ENCODE measurements around the gene SLC9A1.
"Not testable (repeated sequence)": the region's sequence is repeated elsewhere in the genome, so short reads cannot be mapped to it uniquely, and the experiment has no call there.

The SLC9A1 gene

DNA sequence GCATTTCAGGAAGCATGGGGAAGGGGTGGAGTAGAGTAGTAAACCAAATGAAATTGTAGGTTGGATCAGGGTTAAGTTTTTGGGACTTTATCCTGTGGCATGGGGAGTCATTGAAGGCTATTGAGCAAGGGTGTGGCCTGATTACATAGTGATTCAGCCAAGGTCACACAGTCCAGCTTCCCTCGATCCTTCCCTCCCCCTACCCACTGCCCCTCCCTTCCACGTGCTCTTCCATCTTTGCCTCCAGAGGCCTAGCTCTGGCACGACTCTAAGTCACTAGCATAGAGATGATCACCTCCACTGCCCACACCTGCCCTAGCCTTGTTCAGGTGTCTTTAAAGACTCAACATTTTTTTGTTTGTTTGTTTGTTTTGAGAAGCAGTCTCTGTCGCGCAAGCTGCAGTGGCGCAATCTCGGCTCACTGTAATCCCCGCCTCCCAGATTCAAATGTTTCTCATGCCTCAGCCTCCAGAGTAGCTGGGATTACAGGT, 37.2 kb upstream of the SLC9A1 start:
- Histone ChIP-seq H4K20me1 (ENCODE audit: insufficient read depth, low read length) (no peaks in the 10 kb centered on the region), H3K9ac (ENCODE audit: low read length) (no peak overlapping the region), H3K4me3 (ENCODE audit: low read length) (no peak overlapping the region), H2AFZ (ENCODE audit: low read depth, low read length) (no peak overlapping the region), H3K4me2 (ENCODE audit: low read length) (no peak overlapping the region), H3K36me3 (replicated peaks; ENCODE audit: low read depth, low read length) (no peaks in the 10 kb centered on the region), H3K79me2 (ENCODE audit: low read length) (no peaks in the 10 kb centered on the region), H3K9me3 (ENCODE audit: insufficient read depth, low read length) (no peaks in the 10 kb centered on the region), H3K27me3 (ENCODE audit: low read depth, low read length) (no peaks in the 10 kb centered on the region), H3K27ac (ENCODE audit: low read length) (no peak overlapping the region), H3K4me1 (ENCODE audit: low read length) (no peaks in the 10 kb centered on the region; the same call in 1 of the 2 replicates)
- TF ChIP-seq, protein P1, sequence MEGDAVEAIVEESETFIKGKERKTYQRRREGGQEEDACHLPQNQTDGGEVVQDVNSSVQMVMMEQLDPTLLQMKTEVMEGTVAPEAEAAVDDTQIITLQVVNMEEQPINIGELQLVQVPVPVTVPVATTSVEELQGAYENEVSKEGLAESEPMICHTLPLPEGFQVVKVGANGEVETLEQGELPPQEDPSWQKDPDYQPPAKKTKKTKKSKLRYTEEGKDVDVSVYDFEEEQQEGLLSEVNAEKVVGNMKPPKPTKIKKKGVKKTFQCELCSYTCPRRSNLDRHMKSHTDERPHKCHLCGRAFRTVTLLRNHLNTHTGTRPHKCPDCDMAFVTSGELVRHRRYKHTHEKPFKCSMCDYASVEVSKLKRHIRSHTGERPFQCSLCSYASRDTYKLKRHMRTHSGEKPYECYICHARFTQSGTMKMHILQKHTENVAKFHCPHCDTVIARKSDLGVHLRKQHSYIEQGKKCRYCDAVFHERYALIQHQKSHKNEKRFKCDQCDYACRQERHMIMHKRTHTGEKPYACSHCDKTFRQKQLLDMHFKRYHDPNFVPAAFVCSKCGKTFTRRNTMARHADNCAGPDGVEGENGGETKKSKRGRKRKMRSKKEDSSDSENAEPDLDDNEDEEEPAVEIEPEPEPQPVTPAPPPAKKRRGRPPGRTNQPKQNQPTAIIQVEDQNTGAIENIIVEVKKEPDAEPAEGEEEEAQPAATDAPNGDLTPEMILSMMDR (IDR thresholded peaks at IDR 0.05; ENCODE audit: low read depth, low read length), result no peak
- no peak for TF ChIP-seq EZH2phosphoT487 (IDR thresholded peaks at IDR 0.05; ENCODE audit: low read depth)

DNA sequence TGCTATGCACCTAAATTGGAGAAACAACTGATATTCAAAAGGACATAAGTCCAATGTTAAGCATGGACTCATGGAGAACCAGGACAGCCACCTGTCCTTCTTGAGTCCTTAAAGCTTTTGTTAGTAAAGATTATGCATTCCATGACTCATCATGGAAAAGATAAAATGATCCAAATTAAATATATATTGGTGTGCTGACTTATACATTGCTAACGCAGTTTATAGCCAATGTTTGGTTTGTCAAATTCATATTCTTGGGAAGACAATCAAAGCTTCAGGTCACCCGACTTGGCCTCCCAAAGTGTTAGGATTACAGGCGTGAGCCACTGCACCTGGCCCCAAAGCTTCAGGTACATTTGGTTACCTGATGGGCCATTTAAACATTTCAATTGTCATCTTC, 29.7 kb upstream of the SLC9A1 start:
- H3K9ac ChIP-seq (ENCODE audit: low read length); H3K27ac ChIP-seq (ENCODE audit: low read length); H3K36me3 ChIP-seq (replicated peaks; ENCODE audit: low read depth, low read length); H3K27me3 ChIP-seq (ENCODE audit: low read depth, low read length); H3K4me3 ChIP-seq (ENCODE audit: low read length); H3K79me2 ChIP-seq (ENCODE audit: low read length); H3K9me3 ChIP-seq (ENCODE audit: insufficient read depth, low read length); H2AFZ ChIP-seq (ENCODE audit: low read depth, low read length); H3K4me2 ChIP-seq (ENCODE audit: low read length); H4K20me1 ChIP-seq (ENCODE audit: insufficient read depth, low read length); H3K4me1 ChIP-seq (ENCODE audit: low read length): not testable (repeated sequence)

DNA sequence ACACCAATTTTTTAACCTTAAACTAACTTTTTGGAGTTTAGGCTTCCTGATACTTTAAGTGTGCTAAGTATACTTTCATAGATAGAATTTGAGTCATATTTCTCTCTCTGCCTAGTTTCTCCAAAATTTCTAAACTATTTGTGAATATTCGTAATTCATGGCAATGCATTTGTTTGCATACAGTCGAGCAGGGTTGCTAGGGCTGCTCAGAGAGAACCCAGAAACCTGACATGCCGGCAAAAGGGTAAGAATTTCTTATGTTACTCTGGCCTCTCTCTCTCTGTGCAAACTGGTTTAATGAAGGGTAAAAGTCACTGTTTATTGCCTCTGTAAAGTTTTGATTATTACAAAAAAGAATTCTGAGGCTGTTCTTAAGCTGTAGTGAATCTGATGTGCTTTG, 25.1 kb upstream of the SLC9A1 start:
- no peaks in the 10 kb centered on the region for H3K79me2 ChIP-seq (ENCODE audit: low read length)
- no peaks in the 10 kb centered on the region for H4K20me1 ChIP-seq (ENCODE audit: insufficient read depth, low read length)
- H3K27ac ChIP-seq (ENCODE audit: low read length), result no peak overlapping the region
- no peak overlapping the region for H3K4me3 ChIP-seq (ENCODE audit: low read length)
- H3K9ac ChIP-seq (ENCODE audit: low read length), result no peak overlapping the region
- TF ChIP-seq, protein P1 (IDR thresholded peaks at IDR 0.05; ENCODE audit: low read depth, low read length), result no peak
- TF ChIP-seq EZH2phosphoT487 (IDR thresholded peaks at IDR 0.05; ENCODE audit: low read depth), result no peak
- no peaks in the 10 kb centered on the region for H3K9me3 ChIP-seq (ENCODE audit: insufficient read depth, low read length)
- no peaks in the 10 kb centered on the region for H3K4me1 ChIP-seq (ENCODE audit: low read length)
- H3K36me3 ChIP-seq (replicated peaks; ENCODE audit: low read depth, low read length), result no peaks in the 10 kb centered on the region
- H3K4me2 ChIP-seq (ENCODE audit: low read length), result no peak overlapping the region
- no peaks in the 10 kb centered on the region for H3K27me3 ChIP-seq (ENCODE audit: low read depth, low read length)
- H2AFZ ChIP-seq (ENCODE audit: low read depth, low read length), result no peak overlapping the region

DNA sequence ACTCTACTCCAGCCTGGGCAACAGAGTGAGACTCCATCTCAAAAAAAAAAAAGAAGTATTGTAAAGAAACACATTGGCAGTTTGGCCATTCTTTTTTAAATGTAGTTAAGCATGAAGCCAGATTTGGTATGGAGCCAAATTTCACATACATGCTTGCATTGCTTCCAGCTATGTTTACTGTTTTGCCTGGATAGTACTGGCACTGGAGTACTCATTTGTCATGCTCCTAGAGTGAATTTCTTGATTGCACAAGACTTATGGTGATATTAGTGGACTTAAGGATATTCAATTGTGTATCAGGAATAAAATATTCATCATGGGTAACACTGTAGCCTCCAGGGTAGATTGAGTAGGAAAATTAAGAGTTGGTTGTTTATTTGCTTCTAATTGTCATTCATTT, 24.5 kb upstream of the SLC9A1 start:
- Histone ChIP-seq H3K79me2 (ENCODE audit: low read length) (no peaks in the 10 kb centered on the region), H3K36me3 (replicated peaks; ENCODE audit: low read depth, low read length) (no peaks in the 10 kb centered on the region), H3K9ac (ENCODE audit: low read length) (no peak overlapping the region), H3K4me3 (ENCODE audit: low read length) (no peak overlapping the region), H3K4me2 (ENCODE audit: low read length) (no peak overlapping the region), H2AFZ (ENCODE audit: low read depth, low read length) (no peak overlapping the region), H3K4me1 (ENCODE audit: low read length) (no peaks in the 10 kb centered on the region), H3K9me3 (ENCODE audit: insufficient read depth, low read length) (no peaks in the 10 kb centered on the region), H4K20me1 (ENCODE audit: insufficient read depth, low read length) (no peaks in the 10 kb centered on the region), H3K27me3 (ENCODE audit: low read depth, low read length) (no peaks in the 10 kb centered on the region), H3K27ac (ENCODE audit: low read length) (no peak overlapping the region)
- TF ChIP-seq, protein P1 (IDR thresholded peaks at IDR 0.05; ENCODE audit: low read depth, low read length), result no peak
- no peak for TF ChIP-seq EZH2phosphoT487 (IDR thresholded peaks at IDR 0.05; ENCODE audit: low read depth)

DNA sequence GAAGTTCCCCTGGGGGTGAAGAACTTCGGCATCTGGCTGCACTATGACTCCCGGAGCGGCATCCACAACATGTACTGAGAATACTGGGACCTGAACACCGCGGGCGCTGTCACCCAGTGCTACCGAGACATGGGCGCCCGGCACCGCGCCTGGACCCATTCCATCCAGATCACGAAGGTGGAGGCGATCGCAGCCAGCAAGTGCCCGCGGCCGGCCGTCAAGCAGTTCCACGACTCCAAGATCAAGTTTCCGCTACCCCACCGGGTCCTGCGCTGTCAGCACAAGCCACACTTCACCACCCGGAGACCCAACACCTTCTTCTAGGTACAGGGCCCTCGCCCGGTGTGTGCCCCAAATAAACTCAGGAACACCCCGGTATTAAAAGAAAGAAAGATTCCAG, 22.0 kb upstream of the SLC9A1 start:
- Histone ChIP-seq H3K4me1 (ENCODE audit: low read length) (no peaks in the 10 kb centered on the region), H3K27ac (ENCODE audit: low read length) (no peak overlapping the region), H3K9ac (ENCODE audit: low read length) (no peak overlapping the region), H4K20me1 (ENCODE audit: insufficient read depth, low read length) (no peaks in the 10 kb centered on the region), H3K27me3 (ENCODE audit: low read depth, low read length) (no peaks in the 10 kb centered on the region), H3K4me2 (ENCODE audit: low read length) (no peak overlapping the region), H3K36me3 (replicated peaks; ENCODE audit: low read depth, low read length) (no peaks in the 10 kb centered on the region), H2AFZ (ENCODE audit: low read depth, low read length) (no peak overlapping the region), H3K79me2 (ENCODE audit: low read length) (no peaks in the 10 kb centered on the region), H3K9me3 (ENCODE audit: insufficient read depth, low read length) (no peaks in the 10 kb centered on the region), H3K4me3 (ENCODE audit: low read length) (no peak overlapping the region)
- no peak for TF ChIP-seq EZH2phosphoT487 (IDR thresholded peaks at IDR 0.05; ENCODE audit: low read depth)
- TF ChIP-seq, protein P1 (IDR thresholded peaks at IDR 0.05; ENCODE audit: low read depth, low read length), result no peak
